Hematopoietic multipotent progenitor cell treated with erythropoietin and hydrocortisone succinate and interleukin-3 and kit ligand, for 6 days (in vitro differentiated cells): ENCODE results near the gene ERMN.
A peak's percentile ranks its signal among the peaks of the same experiment; 100 is the strongest.
"Not testable (repeated sequence)": the region's sequence is repeated elsewhere in the genome, so short reads cannot be mapped to it uniquely, and the experiment has no call there.

Source experiments
- DNase-seq: peaks from one replicate; pipeline ENCODE4 v3.0.0-alpha.2; 2015

Gene ERMN

DNA sequence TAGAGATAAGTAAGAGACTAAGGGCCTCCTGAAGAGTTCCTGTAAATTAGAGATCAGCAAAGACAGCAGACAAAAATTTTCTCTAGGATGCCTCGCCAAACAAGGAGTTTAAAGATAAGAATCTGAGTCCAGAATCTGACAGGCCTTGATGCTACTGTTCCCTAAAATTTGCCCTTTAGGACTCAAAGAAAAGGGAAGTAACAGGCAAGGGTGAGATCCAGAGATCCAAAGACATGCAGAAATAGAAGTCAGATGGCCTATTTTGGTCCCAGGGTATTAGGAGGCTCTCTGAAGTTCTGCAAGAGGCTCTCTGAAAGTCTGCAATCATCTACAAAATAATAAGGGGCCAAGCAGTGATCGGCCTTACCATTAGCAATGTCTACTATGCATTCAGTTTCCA is 35.1 kb downstream of the ERMN start:
- DNase-seq, result no peak

- DNase-seq, result no peak
Measured at GRCh38 chr2:157287160-157287559, 38.5 kb downstream of the ERMN start.

GRCh38 chr2:157283468-157283867 is 42.2 kb downstream of the ERMN start:
- no peak for DNase-seq

- no peak for DNase-seq
Measured at GRCh38 chr2:157281316-157281715, 44.3 kb downstream of the ERMN start.

GRCh38 chr2:157279311-157279710 is 46.3 kb downstream of the ERMN start:
- DNase-seq, result not testable (repeated sequence)

- no peak for DNase-seq
Measured at GRCh38 chr2:157271590-157272203, 53.9 kb downstream of the ERMN start.

- DNase-seq, result peak; percentile 59
Measured at GRCh38 chr2:157269922-157270321, 55.7 kb downstream of the ERMN start.

DNA sequence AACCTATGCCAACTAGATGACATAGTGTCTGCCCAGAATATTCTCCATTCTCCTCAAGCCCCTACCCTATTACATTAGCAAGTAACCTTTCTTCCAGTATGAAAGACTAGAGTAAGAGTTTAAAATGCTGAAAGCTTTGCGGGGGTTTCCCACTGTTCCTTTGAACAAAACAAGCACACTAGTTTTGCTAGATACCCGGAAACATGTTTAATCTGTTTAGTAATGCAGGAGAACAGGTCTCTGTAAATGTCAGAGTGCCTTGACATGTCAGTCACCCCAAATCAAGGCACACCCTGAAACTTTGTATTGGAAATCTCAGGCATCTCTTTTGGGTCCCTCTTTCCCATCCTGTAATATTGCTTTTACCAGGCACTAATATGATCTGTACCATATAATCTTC is 56.6 kb downstream of the ERMN start:
- no peak for DNase-seq
